ENCODE measurements around the gene PTPN11. TPM values are rescaled to one million over a fixed set of nuclear protein-coding genes. Genes with fewer than 3 reads are reported as not detected.

PTPN11 gene
- total and polyA plus RNA-seq, 9 donors: 22.1 to 94.6 (median 62.7) TPM

GRCh38 chr12:112533528-112533927 lies 114.8 kb downstream of the PTPN11 start:
- no peaks in the 10 kb centered on the region for H3K36me3 ChIP-seq
- no peak overlapping the region for H3K27ac ChIP-seq
- no peak overlapping the region for H3K4me3 ChIP-seq
- intact Hi-C loops (cut with DNase I): no loop called here
- TF ChIP-seq CTCF (IDR thresholded peaks at IDR 0.05) (no peak), POLR2A (IDR thresholded peaks at IDR 0.05) (no peak), EP300 (IDR thresholded peaks at IDR 0.05) (no peak)
- no peaks in the 10 kb centered on the region for H3K4me1 ChIP-seq (ENCODE audit: insufficient read depth)
- no peaks in the 10 kb centered on the region for H3K9me3 ChIP-seq
- DNase-seq: no peak
- 30 to 48% (median 31%) methylated on average over 7 of the region's 7 CpGs for WGBS, 3 donors
- no peaks in the 10 kb centered on the region for H3K27me3 ChIP-seq

GRCh38 chr12:112535017-112535416 lies 116.3 kb downstream of the PTPN11 start:
- Histone ChIP-seq H3K9me3 (no peaks in the 10 kb centered on the region), H3K27ac (no peak overlapping the region), H3K4me1 (ENCODE audit: insufficient read depth) (no peaks in the 10 kb centered on the region), H3K4me3 (no peak overlapping the region), H3K27me3 (no peaks in the 10 kb centered on the region), H3K36me3 (no peaks in the 10 kb centered on the region)
- WGBS, 3 donors: 70 to 83% (median 72%) methylated on average over 6 of the region's 6 CpGs
- no peak for DNase-seq
- intact Hi-C loops (cut with DNase I): no loop called here
- no peak for TF ChIP-seq EP300 (IDR thresholded peaks at IDR 0.05)
- TF ChIP-seq POLR2A (IDR thresholded peaks at IDR 0.05): no peak
- no peak for TF ChIP-seq CTCF (IDR thresholded peaks at IDR 0.05)

- no peaks in the 10 kb centered on the region for H3K36me3 ChIP-seq
- H3K9me3 ChIP-seq: no peaks in the 10 kb centered on the region
- H3K4me3 ChIP-seq: no peak overlapping the region
- intact Hi-C loops (cut with DNase I): no loop called here
- no peak for TF ChIP-seq CTCF (IDR thresholded peaks at IDR 0.05)
- no peak for TF ChIP-seq EP300 (IDR thresholded peaks at IDR 0.05)
- TF ChIP-seq POLR2A (IDR thresholded peaks at IDR 0.05): no peak
- H3K27ac ChIP-seq: no peak overlapping the region
- no peaks in the 10 kb centered on the region for H3K4me1 ChIP-seq (ENCODE audit: insufficient read depth)
- DNase-seq: no peak
- WGBS, 3 donors: 75 to 83% (median 80%) methylated on average over 6 of the region's 6 CpGs
- H3K27me3 ChIP-seq: no peaks in the 10 kb centered on the region
These were observed 117.1 kb downstream of the PTPN11 start for GRCh38 chr12:112535637-112536366.

- H3K9me3 ChIP-seq: no peaks in the 10 kb centered on the region
- H3K27me3 ChIP-seq: no peaks in the 10 kb centered on the region
- H3K4me1 ChIP-seq (ENCODE audit: insufficient read depth): no peaks in the 10 kb centered on the region
- intact Hi-C loops (cut with DNase I): no loop called here
- TF ChIP-seq EP300 (IDR thresholded peaks at IDR 0.05): no peak
- no peak for TF ChIP-seq POLR2A (IDR thresholded peaks at IDR 0.05)
- TF ChIP-seq CTCF (IDR thresholded peaks at IDR 0.05): no peak
- H3K4me3 ChIP-seq: no peak overlapping the region
- no peak for DNase-seq
- H3K36me3 ChIP-seq: no peaks in the 10 kb centered on the region
- H3K27ac ChIP-seq: no peak overlapping the region
- 81 to 84% (median 83%) methylated on average over 6 of the region's 6 CpGs for WGBS, 3 donors
These were observed 117.6 kb downstream of the PTPN11 start for GRCh38 chr12:112536367-112536730.
